Heart left ventricle (tissue), 16 donors: Measurements from ENCODE around the gene LRRC37A3. TPM values are rescaled to one million over a fixed set of nuclear protein-coding genes. Genes with fewer than 3 reads are reported as not detected.
"Not testable (repeated sequence)": the region's sequence is repeated elsewhere in the genome, so short reads cannot be mapped to it uniquely, and the experiment has no call there.

ENCODE experiments used
- ATAC-seq, 4 donors: fragments of 200-7000 bp; cut with Tn5 transposase; one replicate each; pipeline ENCODE4 v1.9.1; 2020 to 2022; ENCODE audit warnings: moderate library complexity in 4 of 4, mild to moderate bottlenecking in 3 of 4, moderate number of reproducible peaks in 1 of 4
- DNase-seq, 5 donors: peaks; one replicate each; pipeline ENCODE4 v3.0.0-alpha.2; 2020
- H3K27ac ChIP-seq, 12 donors: fragments of 200-600 bp; sonication (generic) in 4 of 12; one replicate each; pipeline versions ENCODE4 v1.5.0 to v1.8.0; 2016 to 2022; ENCODE audit warnings: mild to moderate bottlenecking in 2 of 12
- H3K27me3 ChIP-seq, 9 donors: fragments of 200-600 bp; sonication (generic) in 2 of 9; one replicate each; pipeline versions ENCODE4 v1.5.1 to v1.8.0; 2016 to 2022; ENCODE audit warnings: mild to moderate bottlenecking in 3 of 9
- H3K36me3 ChIP-seq, 9 donors: fragments of 200-600 bp; sonication (generic) in 2 of 9; one replicate each; pipeline versions ENCODE4 v1.5.0 to v1.8.0; 2018 to 2022; ENCODE audit warnings: mild to moderate bottlenecking in 2 of 9
- H3K4me1 ChIP-seq, 12 donors: fragments of 200-600 bp; sonication (generic) in 4 of 12; one replicate each; pipeline versions ENCODE4 v1.5.0 to v1.8.0; 2016 to 2022; ENCODE audit warnings: mild to moderate bottlenecking in 3 of 12
- H3K4me3 ChIP-seq, 12 donors: fragments of 200-600 bp; sonication (generic) in 4 of 12; one replicate each; pipeline versions ENCODE4 v1.5.0 to v1.8.0; 2017 to 2022; ENCODE audit warnings: mild to moderate bottlenecking in 9 of 12, moderate library complexity in 4 of 12
- H3K9me3 ChIP-seq, 12 donors: fragments of 200-600 bp; sonication (generic) in 4 of 12; one replicate each; pipeline versions ENCODE4 v1.5.0 to v1.8.0; 2016 to 2022; ENCODE audit warnings: mild to moderate bottlenecking in 1 of 12
- CTCF ChIP-seq, 12 donors: fragments of 200-600 bp; sonication (generic) in 4 of 12; IDR thresholded peaks; one replicate each; pipeline versions ENCODE4 v1.5.0 to v1.8.0; 2018 to 2022; ENCODE audit warnings: antibody characterized with exemption in 12 of 12, mild to moderate bottlenecking in 5 of 12
- POLR2A ChIP-seq, 2 donors: fragments of 450-650 bp; IDR thresholded peaks; one replicate each; pipeline ENCODE4 v1.6.1; 2017; ENCODE audit warnings: antibody characterized with exemption in 2 of 2, mild to moderate bottlenecking in 2 of 2, moderate library complexity in 2 of 2
- WGBS, 4 donors: extraction: QIAGEN DNeasy Blood & Tissue Kit in 2 of 4; methylation state at CpG; one replicate each; pipeline versions ENCODE4 v1.1.5 to v1.1.7; 2013 to 2018; 5-methylcytosine and 5-hydroxymethylcytosine counted together
- intact Hi-C, 10 donors: fragments of 100-400 bp; cut with DNase I; formaldehyde crosslinking; loops; one replicate each; pipeline versions ENCODE4 v1.11.1 to v1.14.2; 2022
- polyA plus RNA-seq, 2 donors: library from polyadenylated mRNA; stranded (reverse); fragments of 200-250 nt; gene quantifications; one replicate each; pipeline ENCODE4 v1.2.3, GENCODE V29; 2013
- total RNA-seq, 9 donors: library from RNA; depleted of rRNA in 2 of 9; stranded (reverse); fragments of >200 nt in 2 of 9; fragmentation: NEBNext Ultra II Directional in 3 of 9; extraction: Animal tissue kit (Norgen Biotek cat#: 25700) in 3 of 9; gene quantifications; one replicate each; pipeline versions ENCODE4 v1.1.0 to v1.2.4, GENCODE V29; 2016 to 2023
- donor health status: ischemic (EF 13 %, LVEDD 7.1; RV severe dilation, severe dysfunction).
- donor health status: healthy with polysubstance abuse.
- donor health status: DM: no; HTN: yes; CAD: no.
- donor health status: DM: no; HTN: no; CAD: no.
- donor health status: ischemic (EF 25% LVEDD 6.9; RV normal size, moderate dysfunction).
- donor health status: ischemic (EF 25% LVEDD 5.7; RV mildly dilated, moderate dysfunction).
- donor health status: healthy.
- donor health status: DM: yes; HTN: yes; CAD: no.
- donor health status: ischemic (EF 35%, LVEDD 5.7; RV mildly dilated, moderate dysfunction).
- donor health status: nonischemic (EF 11% LVEDD 7.7; RV severe dilation, severe dysfunction).
- donor health status: DM: yes; HTN: yes; CAD: no.
- donor health status: PGD.
- donor health status: ischemic (EF 29% LVEDD 5.4; RV normal size, mild dysfunction).
- donor health status: nonischemic (EF 23%, LVEDD 6.1; RV moderate dilation, normal function).

LRRC37A3 gene
- total and polyA plus RNA-seq, 11 donors, result 0.69 to 7.4 (median 2.5) TPM

- TF ChIP-seq CTCF (IDR thresholded peaks at IDR 0.05), result peak; percentile 48 to 70 (median 63)
- H3K27ac ChIP-seq, H3K9me3 ChIP-seq, H3K4me1 ChIP-seq, H3K4me3 ChIP-seq, H3K27me3 ChIP-seq, H3K36me3 ChIP-seq: not testable (repeated sequence)
- intact Hi-C loops, result loop anchor here in 2 of 10 donors (5.0 kb wide), 2 partner anchors 35 to 270 kb away; no protein-coding TSS in a partner anchor
- ATAC-seq, result peak in 3 of 4 donors; percentile 75 to 84 (median 80)
- WGBS, 4 donors, result 0 to 3% (median 1%) methylated on average over 2 of the region's 2 CpGs
- DNase-seq, result peak in 2 of 5 donors; percentile 48 to 49
Measured at GRCh38 chr17:64927444-64927843, 8.2 kb upstream of the LRRC37A3 start.

GRCh38 chr17:64926430-64926829 lies 7.2 kb upstream of the LRRC37A3 start:
- H3K4me1 ChIP-seq, result peaks cover 0 to 11% (median 0%) of the 10 kb centered on the region in 12 donors
- ATAC-seq, result peak in 2 of 4 donors; percentile 8 to 28
- not testable (repeated sequence) for H3K27ac ChIP-seq, H3K27me3 ChIP-seq, DNase-seq, H3K36me3 ChIP-seq, H3K9me3 ChIP-seq, H3K4me3 ChIP-seq
- intact Hi-C loops, result loop anchor here in 2 of 10 donors (5.0 kb wide), 2 partner anchors 36 to 271 kb away; no protein-coding TSS in a partner anchor
- 84 to 89% (median 87%) methylated on average over 4 of the region's 4 CpGs for WGBS, 4 donors

- 79 to 87% (median 82%) methylated on average over 4 of the region's 4 CpGs for WGBS, 4 donors
- ATAC-seq, H3K27ac ChIP-seq, H3K36me3 ChIP-seq, H3K9me3 ChIP-seq, DNase-seq, H3K27me3 ChIP-seq, H3K4me3 ChIP-seq: not testable (repeated sequence)
- H3K4me1 ChIP-seq, result peaks cover 0 to 11% (median 0%) of the 10 kb centered on the region in 12 donors
- intact Hi-C loops, result loop anchor here in 2 of 10 donors (5.0 kb wide), 2 partner anchors 37 to 272 kb away; no protein-coding TSS in a partner anchor
Measured at GRCh38 chr17:64925244-64925643, 6.0 kb upstream of the LRRC37A3 start.

GRCh38 chr17:64923051-64923568 lies 3.8 kb upstream of the LRRC37A3 start:
- H3K9me3 ChIP-seq, ATAC-seq, H3K36me3 ChIP-seq, H3K27me3 ChIP-seq, DNase-seq: not testable (repeated sequence)
- 72 to 79% (median 75%) methylated on average over 6 of the region's 6 CpGs for WGBS, 4 donors
- intact Hi-C loops, result loop anchor here in 1 of 10 donors (5.0 kb wide), 1 partner anchor 274 kb away; no protein-coding TSS in a partner anchor
- Histone ChIP-seq H3K4me1 (peaks cover 0 to 16% (median 4%) of the 10 kb centered on the region in 12 donors), H3K27ac (peak overlapping the region in 1 of 12 donors; percentile 68), H3K4me3 (peak overlapping the region in 1 of 12 donors; percentile 2)

GRCh38 chr17:64920419-64921172 lies 1.3 kb upstream of the LRRC37A3 start:
- ATAC-seq, result no peak
- Histone ChIP-seq H3K4me1 (peaks cover 0 to 16% (median 3%) of the 10 kb centered on the region in 12 donors), H3K9me3 (no peaks in the 10 kb centered on the region), H3K27ac (no peak overlapping the region), H3K4me3 (no peak overlapping the region), H3K27me3 (no peaks in the 10 kb centered on the region), H3K36me3 (no peaks in the 10 kb centered on the region)
- TF ChIP-seq CTCF (IDR thresholded peaks at IDR 0.05) (no peak), POLR2A (IDR thresholded peaks at IDR 0.05) (no peak)
- DNase-seq, result peak in 1 of 5 donors; percentile 25
- 95 to 96% (median 96%) methylated on average over 12 of the region's 12 CpGs for WGBS, 4 donors
- intact Hi-C loops, result loop anchor here in 1 of 10 donors (5.0 kb wide), 1 partner anchor 277 kb away; no protein-coding TSS in a partner anchor
